Measurements from ENCODE around the gene MAGI3. TPM values are rescaled to one million over a fixed set of nuclear protein-coding genes. Genes with fewer than 3 reads are reported as not detected.

Gene MAGI3
- total and polyA plus RNA-seq, 4 donors, result 3.0 to 28.8 (median 7.5) TPM

DNA sequence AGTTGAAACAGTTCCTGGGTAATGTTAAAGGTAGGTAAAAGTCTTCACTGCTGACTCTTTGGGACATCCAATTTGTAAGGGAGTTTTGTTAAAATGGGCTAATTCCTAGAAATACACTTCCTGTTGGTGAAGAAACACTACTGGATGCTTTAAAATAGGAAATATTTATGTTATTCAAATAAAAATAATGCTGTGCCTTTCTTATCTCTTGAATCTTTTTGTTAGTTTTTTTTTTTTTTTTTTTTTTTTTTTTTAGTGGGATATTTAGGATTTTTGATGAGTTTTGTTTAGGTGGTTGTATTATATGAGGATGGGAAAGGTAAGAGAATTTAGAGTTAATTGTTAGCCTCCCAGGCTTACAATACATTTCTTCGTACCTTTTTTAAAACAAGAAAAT lies 4.5 kb downstream of the MAGI3 start:
- Histone ChIP-seq H3K4me1 (ENCODE audit: control insufficient read depth in 4 of 4, insufficient read depth in 4 of 4, low read length in 3 of 4) (peaks cover 1 to 37% (median 22%) of the 10 kb centered on the region in 4 donors), H3K27me3 (ENCODE audit: control insufficient read depth in 4 of 4, insufficient read depth in 4 of 4, low read length in 3 of 4) (no peaks in the 10 kb centered on the region), H3K27ac (ENCODE audit: low read depth in 1 of 2, low read length in 2 of 2) (peak overlapping the region; percentile 80), H3K4me3 (ENCODE audit: low read depth in 1 of 3, low read length in 3 of 3) (peak overlapping the region in 2 of 3 donors; percentile 22 to 31), H3K9ac (ENCODE audit: low read depth in 1 of 2, low read length in 2 of 2) (peak overlapping the region in 1 of 2 donors; percentile 24), H3K9me3 (ENCODE audit: control insufficient read depth in 4 of 4, low read length in 3 of 4) (no peaks in the 10 kb centered on the region), H3K36me3 (ENCODE audit: control insufficient read depth in 4 of 4, insufficient read depth in 3 of 4, low read depth in 1 of 4, low read length in 3 of 4) (no peaks in the 10 kb centered on the region)
- no peak for DNase-seq (ENCODE audit: low spot score)
- TF ChIP-seq, protein P1, sequence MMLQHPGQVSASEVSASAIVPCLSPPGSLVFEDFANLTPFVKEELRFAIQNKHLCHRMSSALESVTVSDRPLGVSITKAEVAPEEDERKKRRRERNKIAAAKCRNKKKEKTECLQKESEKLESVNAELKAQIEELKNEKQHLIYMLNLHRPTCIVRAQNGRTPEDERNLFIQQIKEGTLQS (IDR thresholded peaks at IDR 0.05), result no peak
- TF ChIP-seq FOXA2 (IDR thresholded peaks at IDR 0.05) (no peak), RAD21 (IDR thresholded peaks at IDR 0.05) (no peak), EGR1 (IDR thresholded peaks at IDR 0.05; ENCODE audit: low read depth in 2 of 2) (no peak), SP1 (IDR thresholded peaks at IDR 0.05) (no peak), RXRA (IDR thresholded peaks at IDR 0.05) (no peak)
- WGBS, result 82% methylated on average over 1 of the region's 1 CpG

DNA sequence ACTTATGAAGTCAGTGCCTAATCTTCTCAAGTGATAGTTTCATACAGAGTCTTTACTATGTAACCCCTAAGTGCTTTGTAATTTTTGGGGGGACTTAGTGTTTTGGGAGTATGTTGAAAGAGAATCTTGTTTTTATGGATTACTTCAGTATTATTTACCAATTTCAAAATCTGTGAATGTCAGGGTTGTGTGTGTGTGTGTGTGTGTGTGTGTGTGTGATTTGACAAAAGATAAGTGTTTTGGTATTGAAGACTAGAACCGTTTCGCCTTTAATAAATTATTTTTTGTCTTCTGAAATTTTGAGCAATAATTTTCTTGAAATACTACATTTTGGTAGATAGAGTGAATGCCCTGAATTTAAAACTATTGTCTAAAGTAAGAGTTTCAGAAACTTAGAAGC lies 5.8 kb downstream of the MAGI3 start:
- Histone ChIP-seq H3K27me3 (ENCODE audit: control insufficient read depth in 4 of 4, insufficient read depth in 4 of 4, low read length in 3 of 4) (no peaks in the 10 kb centered on the region), H3K27ac (ENCODE audit: low read depth in 1 of 2, low read length in 2 of 2) (no peak overlapping the region), H3K9me3 (ENCODE audit: control insufficient read depth in 4 of 4, low read length in 3 of 4) (no peaks in the 10 kb centered on the region), H3K4me1 (ENCODE audit: control insufficient read depth in 4 of 4, insufficient read depth in 4 of 4, low read length in 3 of 4) (peaks cover 1 to 36% (median 21%) of the 10 kb centered on the region in 4 donors), H3K9ac (ENCODE audit: low read depth in 1 of 2, low read length in 2 of 2) (no peak overlapping the region), H3K36me3 (ENCODE audit: control insufficient read depth in 4 of 4, insufficient read depth in 3 of 4, low read depth in 1 of 4, low read length in 3 of 4) (no peaks in the 10 kb centered on the region), H3K4me3 (ENCODE audit: low read depth in 1 of 3, low read length in 3 of 3) (no peak overlapping the region)
- DNase-seq (ENCODE audit: low spot score), result no peak
- WGBS, result 36% methylated on average over 2 of the region's 2 CpGs
- TF ChIP-seq HNF4A (conservative IDR thresholded peaks at IDR 0.05), result peak; percentile 24 to 49
- no peak for TF ChIP-seq NR2F2 (IDR thresholded peaks at IDR 0.05)

DNA sequence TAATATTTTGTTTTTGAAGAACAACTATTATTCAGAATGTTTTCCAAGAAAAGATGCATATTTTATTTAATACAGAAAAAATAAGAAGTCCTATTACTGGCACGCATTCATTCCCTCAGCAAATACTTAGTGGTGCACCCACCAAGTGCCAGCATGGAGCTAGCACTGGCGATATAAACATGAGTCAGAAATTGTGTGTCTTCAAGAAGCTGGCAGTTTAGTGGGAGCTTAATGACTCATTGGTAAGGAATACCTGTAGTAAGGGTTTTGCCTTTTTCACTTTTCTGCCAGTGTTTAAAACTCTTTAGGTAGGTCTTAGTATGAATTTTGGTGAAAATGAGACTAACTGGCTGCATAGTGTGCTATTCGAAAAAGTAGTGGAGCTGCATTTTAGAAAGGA lies 6.3 kb downstream of the MAGI3 start:
- no peak overlapping the region for H3K9ac ChIP-seq (ENCODE audit: low read depth in 1 of 2, low read length in 2 of 2)
- 94% methylated on average over 3 of the region's 3 CpGs for WGBS
- no peak for DNase-seq (ENCODE audit: low spot score)
- TF ChIP-seq HNF4G (IDR thresholded peaks at IDR 0.05), result no peak
- H3K27me3 ChIP-seq (ENCODE audit: control insufficient read depth in 4 of 4, insufficient read depth in 4 of 4, low read length in 3 of 4), result no peaks in the 10 kb centered on the region
- H3K4me3 ChIP-seq (ENCODE audit: low read depth in 1 of 3, low read length in 3 of 3), result no peak overlapping the region
- no peak overlapping the region for H3K27ac ChIP-seq (ENCODE audit: low read depth in 1 of 2, low read length in 2 of 2)
- H3K9me3 ChIP-seq (ENCODE audit: control insufficient read depth in 4 of 4, low read length in 3 of 4), result no peaks in the 10 kb centered on the region
- H3K4me1 ChIP-seq (ENCODE audit: control insufficient read depth in 4 of 4, insufficient read depth in 4 of 4, low read length in 3 of 4), result peaks cover 1 to 33% (median 19%) of the 10 kb centered on the region in 4 donors
- no peaks in the 10 kb centered on the region for H3K36me3 ChIP-seq (ENCODE audit: control insufficient read depth in 4 of 4, insufficient read depth in 3 of 4, low read depth in 1 of 4, low read length in 3 of 4)

DNA sequence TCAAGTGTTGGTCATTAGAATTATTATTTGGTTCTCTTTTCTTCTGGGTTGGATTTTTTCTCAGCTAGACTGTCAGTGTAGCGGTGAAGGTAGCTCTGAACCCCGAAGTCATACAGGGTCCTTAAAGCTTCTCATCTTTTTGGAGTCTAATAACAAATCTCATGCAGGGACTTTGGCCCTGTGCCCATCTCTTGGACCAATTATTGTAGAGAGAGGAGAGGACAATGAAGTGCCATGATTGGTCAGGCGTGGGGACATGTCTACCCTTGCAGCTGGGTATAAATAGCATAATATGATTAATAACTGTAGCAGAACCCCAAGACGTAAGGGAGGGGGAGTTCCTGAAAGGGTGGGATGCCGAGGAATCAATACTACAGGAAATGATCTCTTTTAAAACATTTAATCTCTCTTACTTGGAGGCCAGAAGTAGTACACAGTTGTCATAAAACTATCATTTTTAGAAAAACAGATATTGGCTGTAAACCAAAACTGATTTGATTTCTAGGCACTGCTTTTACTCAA lies 8.8 kb downstream of the MAGI3 start:
- 81% methylated on average over 5 of the region's 5 CpGs for WGBS
- H3K27ac ChIP-seq (ENCODE audit: low read depth in 1 of 2, low read length in 2 of 2), result no peak overlapping the region
- no peaks in the 10 kb centered on the region for H3K36me3 ChIP-seq (ENCODE audit: control insufficient read depth in 4 of 4, insufficient read depth in 3 of 4, low read depth in 1 of 4, low read length in 3 of 4)
- H3K4me1 ChIP-seq (ENCODE audit: control insufficient read depth in 4 of 4, insufficient read depth in 4 of 4, low read length in 3 of 4), result peaks cover 0 to 15% (median 6%) of the 10 kb centered on the region in 4 donors
- H3K4me3 ChIP-seq (ENCODE audit: low read depth in 1 of 3, low read length in 3 of 3), result no peak overlapping the region
- TF ChIP-seq NR2F2 (IDR thresholded peaks at IDR 0.05) (no peak), RXRA (IDR thresholded peaks at IDR 0.05) (no peak), HNF4G (IDR thresholded peaks at IDR 0.05) (no peak)
- TF ChIP-seq, protein P2, sequence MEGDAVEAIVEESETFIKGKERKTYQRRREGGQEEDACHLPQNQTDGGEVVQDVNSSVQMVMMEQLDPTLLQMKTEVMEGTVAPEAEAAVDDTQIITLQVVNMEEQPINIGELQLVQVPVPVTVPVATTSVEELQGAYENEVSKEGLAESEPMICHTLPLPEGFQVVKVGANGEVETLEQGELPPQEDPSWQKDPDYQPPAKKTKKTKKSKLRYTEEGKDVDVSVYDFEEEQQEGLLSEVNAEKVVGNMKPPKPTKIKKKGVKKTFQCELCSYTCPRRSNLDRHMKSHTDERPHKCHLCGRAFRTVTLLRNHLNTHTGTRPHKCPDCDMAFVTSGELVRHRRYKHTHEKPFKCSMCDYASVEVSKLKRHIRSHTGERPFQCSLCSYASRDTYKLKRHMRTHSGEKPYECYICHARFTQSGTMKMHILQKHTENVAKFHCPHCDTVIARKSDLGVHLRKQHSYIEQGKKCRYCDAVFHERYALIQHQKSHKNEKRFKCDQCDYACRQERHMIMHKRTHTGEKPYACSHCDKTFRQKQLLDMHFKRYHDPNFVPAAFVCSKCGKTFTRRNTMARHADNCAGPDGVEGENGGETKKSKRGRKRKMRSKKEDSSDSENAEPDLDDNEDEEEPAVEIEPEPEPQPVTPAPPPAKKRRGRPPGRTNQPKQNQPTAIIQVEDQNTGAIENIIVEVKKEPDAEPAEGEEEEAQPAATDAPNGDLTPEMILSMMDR (IDR thresholded peaks at IDR 0.05; ENCODE audit: low read depth, low read length, missing input control), result no peak
- H3K9ac ChIP-seq (ENCODE audit: low read depth in 1 of 2, low read length in 2 of 2), result no peak overlapping the region
- no peaks in the 10 kb centered on the region for H3K9me3 ChIP-seq (ENCODE audit: control insufficient read depth in 4 of 4, low read length in 3 of 4)
- no peaks in the 10 kb centered on the region for H3K27me3 ChIP-seq (ENCODE audit: control insufficient read depth in 4 of 4, insufficient read depth in 4 of 4, low read length in 3 of 4)
- DNase-seq (ENCODE audit: low spot score), result no peak

Data from liver (tissue), 9 donors.